ENCODE measurements around the gene BCL7B. TPM values are rescaled to one million over a fixed set of nuclear protein-coding genes. Genes with fewer than 3 reads are reported as not detected.

Gene BCL7B
- total and polyA plus RNA-seq, 10 of the 15 experiments (the other 5 are each of a cell fraction or from before 2014, with no cell fraction given): 10.9 to 61.8 (median 50.2) TPM

DNA sequence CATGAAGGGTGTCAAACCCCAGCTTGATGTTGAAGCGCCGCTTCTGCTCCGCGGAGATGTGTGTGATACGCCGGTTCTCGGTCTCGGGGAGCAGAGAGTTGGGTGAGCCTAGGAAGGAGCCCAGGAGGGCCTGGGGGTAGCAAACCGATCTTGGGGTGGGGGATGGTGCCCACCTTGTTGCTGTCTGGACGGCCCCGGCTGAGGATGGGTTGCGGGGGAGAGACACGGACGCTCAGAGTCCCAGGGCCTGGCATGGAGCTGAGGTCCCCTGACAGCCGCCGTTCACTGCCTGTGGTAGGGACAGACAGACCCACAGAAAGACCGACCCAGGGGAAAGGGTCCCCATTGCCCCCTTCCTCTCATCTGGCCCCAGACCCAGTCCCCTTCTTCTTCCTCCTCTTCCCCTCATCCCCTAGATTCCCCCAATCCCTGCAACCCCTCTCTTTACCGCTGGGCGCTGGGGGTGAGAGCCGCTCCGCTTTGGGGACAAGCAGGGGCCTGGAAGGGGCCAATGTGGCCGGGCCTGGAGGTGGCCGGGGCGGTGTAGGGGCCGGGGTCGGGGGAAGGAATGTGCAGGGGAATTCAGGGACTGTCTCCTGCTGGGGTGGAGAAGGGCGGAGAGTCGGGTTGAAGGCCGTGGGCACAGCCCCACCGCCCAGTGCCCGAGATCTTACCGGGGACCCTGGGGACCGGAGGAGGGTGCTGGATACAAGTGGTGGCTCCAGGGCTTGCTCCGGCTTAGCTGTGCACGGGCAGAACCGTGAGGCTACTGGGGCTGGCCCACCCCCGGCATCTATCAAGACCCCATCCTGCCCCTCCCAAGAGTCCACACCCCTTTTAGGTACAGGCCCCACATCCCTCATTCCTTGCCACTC, 38.9 kb upstream of the BCL7B start:
- DNase-seq (ENCODE audit: low read depth, low spot score) (no peak), FAIRE-seq (no peak), ATAC-seq (no peak)
- Histone ChIP-seq H4K20me1 (ENCODE audit: control insufficient read depth, insufficient read depth) (no peaks in the 10 kb centered on the region), H3K27me3 (replicated peaks in 1 of 2; ENCODE audit: control insufficient read depth in 2 of 2, insufficient read depth in 2 of 2, low read length in 1 of 2) (no peaks in the 10 kb centered on the region), H3K27ac (ENCODE audit: control insufficient read depth, insufficient read depth) (no peak overlapping the region), H3K36me3 (ENCODE audit: control insufficient read depth in 2 of 2, insufficient read depth in 2 of 2, low read length in 1 of 2) (no peaks in the 10 kb centered on the region), H2AFZ (ENCODE audit: control insufficient read depth, low read depth, low read length) (no peak overlapping the region), H3K4me1 (ENCODE audit: control insufficient read depth, insufficient read depth, low read length) (no peaks in the 10 kb centered on the region), H3K4me2 (ENCODE audit: control insufficient read depth, insufficient read depth) (no peak overlapping the region), H3K9me3 (replicated peaks; ENCODE audit: control insufficient read depth, insufficient read depth, low read length) (no peaks in the 10 kb centered on the region), H3K9ac (ENCODE audit: control insufficient read depth, insufficient read depth, low read length) (no peak overlapping the region), H3K4me3 (no peak overlapping the region), H3K79me2 (ENCODE audit: control insufficient read depth, insufficient read depth, low read length) (no peaks in the 10 kb centered on the region)
- WGBS (ENCODE audit: insufficient coverage, insufficient replicate concordance, low lambda C conversion rate, missing lambda C conversion rate): 46% methylated on average over 35 of the region's 37 CpGs
- TF ChIP-seq MLLT1 (IDR thresholded peaks at IDR 0.05) (no peak), RCOR1 (conservative IDR thresholded peaks at IDR 0.05; ENCODE audit: low read depth, low read length) (no peak), REST (IDR thresholded peaks at IDR 0.05; ENCODE audit: low read depth, low read length) (no peak), ZNF274 (IDR thresholded peaks at IDR 0.05; ENCODE audit: insufficient read depth, insufficient read length) (no peak), WRNIP1 (IDR thresholded peaks at IDR 0.05; ENCODE audit: borderline replicate concordance, low read depth, low read length) (no peak)
- CTCF ChIA-PET: no interaction called here
- RAD21 ChIA-PET (ENCODE audit: unreplicated experiment): no interaction called here
- SMC1A ChIA-PET (ENCODE audit: uncharacterized antibody, unreplicated experiment): no interaction called here
- in situ Hi-C loops (cut with MboI): no loop called here
- intact Hi-C loops (cut with micrococcal nuclease; ENCODE audit: unreplicated experiment): no loop called here
- no TSS peak for BruUV-seq (replicated peaks)
- POLR2A ChIA-PET: no interaction called here
